Endothelial cell of umbilical vein (primary cell): ENCODE data around the gene NTRK2. TPM values are rescaled to one million over a fixed set of nuclear protein-coding genes. Genes with fewer than 3 reads are reported as not detected.

Experiments
- BruUV-seq: library from RNA; stranded (reverse); fragments of 400-500 nt; replicated peaks from 2 replicates; lab custom pipeline; 2021; lab: Mats Ljungman, UMichigan
- CTCF ChIA-PET: fragments of 300-600, 350-600 bp; sonication (Branson Sonifier 250); formaldehyde crosslinking; loops from one replicate; lab custom pipeline; 2021; ENCODE audit warnings: antibody characterized with exemption, inconsistent platforms; lab: Charles Lee
- POLR2A ChIA-PET: fragments of 300-600, 350-600 bp; sonication (Branson Sonifier 250); formaldehyde crosslinking; loops from one replicate; lab custom pipeline; 2021; ENCODE audit warnings: antibody characterized with exemption, inconsistent platforms; lab: Charles Lee
- DNase-seq: peaks from one replicate; pipeline ENCODE4 v3.0.0-alpha.2; 2011; ENCODE audit warnings: low read depth, low spot score
- FAIRE-seq: peaks from 2 replicates; lab custom pipeline; 2011; peaks lifted over from hg19 to GRCh38; lab: Jason Lieb, UNC
- H2AFZ ChIP-seq: 2 replicates; pipeline ENCODE4 v1.6.0; 2012; ENCODE audit warnings: low read depth, low read length, control low read depth, inconsistent platforms
- H3K27ac ChIP-seq: 2 replicates; pipeline ENCODE4 v1.5.1; 2011; ENCODE audit warnings: low read depth, mild to moderate bottlenecking, control low read depth, low read length, moderate library complexity; ENCODE audit not compliant: insufficient read depth
- H3K27me3 ChIP-seq, 2 experiments: 2 replicates each; pipeline versions ENCODE4 v1.6.0 to v1.6.1; 2011; ENCODE audit warnings: low read length in 2 of 2, mixed read lengths in 1 of 2; ENCODE audit not compliant: control insufficient read depth in 2 of 2, insufficient read depth in 2 of 2
- H3K36me3 ChIP-seq, 2 experiments: 2 replicates in 1 of 2; 3 replicates in 1 of 2; pipeline ENCODE4 v1.5.1; 2011; ENCODE audit warnings: low read length in 2 of 2, mild to moderate bottlenecking in 1 of 2, moderate library complexity in 1 of 2; ENCODE audit not compliant: control insufficient read depth in 2 of 2, insufficient read depth in 2 of 2; ENCODE audit errors: extremely low read depth in 1 of 2
- H3K4me1 ChIP-seq: 3 replicates; pipeline ENCODE4 v1.5.1; 2011; ENCODE audit warnings: mild to moderate bottlenecking, low read length; ENCODE audit not compliant: control insufficient read depth, insufficient read depth; ENCODE audit errors: extremely low read depth
- H3K4me2 ChIP-seq: 2 replicates; pipeline ENCODE4 v1.6.1; 2011; ENCODE audit warnings: low read length, control low read depth, mixed read lengths; ENCODE audit not compliant: insufficient read depth
- H3K4me3 ChIP-seq, 3 experiments: fragments of 200-600 bp in 1 of 3; sonication (generic), shearing (Covaris generic) in 1 of 3; replicated peaks in 1 of 3; 2 replicates each; pipeline ENCODE4 v1.5.1; 2011 to 2016; ENCODE audit warnings: control low read depth in 3 of 3, low read length in 3 of 3, mild to moderate bottlenecking in 2 of 3, inconsistent platforms in 1 of 3, low read depth in 1 of 3, moderate library complexity in 1 of 3; ENCODE audit not compliant: insufficient read depth in 1 of 3
- H3K79me2 ChIP-seq: 2 replicates; pipeline ENCODE4 v1.6.0; 2012; ENCODE audit warnings: low read length, inconsistent platforms; ENCODE audit not compliant: control insufficient read depth, insufficient read depth
- H3K9ac ChIP-seq: replicated peaks from 2 replicates; pipeline ENCODE3; 2011; ENCODE audit warnings: low read length, control low read depth; ENCODE audit not compliant: insufficient read depth; ENCODE audit errors: extremely low read depth
- H3K9me1 ChIP-seq: replicated peaks from 3 replicates; pipeline ENCODE4 v1.6.0; 2011; ENCODE audit warnings: mild to moderate bottlenecking, low read length; ENCODE audit not compliant: control insufficient read depth, insufficient read depth; ENCODE audit errors: extremely low read depth
- H3K9me3 ChIP-seq: replicated peaks from 2 replicates; pipeline ENCODE4 v1.5.1; 2012; ENCODE audit warnings: low read length, inconsistent platforms; ENCODE audit not compliant: control insufficient read depth, insufficient read depth
- H4K20me1 ChIP-seq: replicated peaks from 2 replicates; pipeline ENCODE3; 2011; ENCODE audit warnings: mild to moderate bottlenecking, low read length; ENCODE audit not compliant: control insufficient read depth, insufficient read depth; ENCODE audit errors: extremely low read depth
- CTCF ChIP-seq, 2 donors: IDR thresholded peaks; 1 replicate in 1 of 2; 2 replicates in 1 of 2; pipeline ENCODE4 v1.5.1; 2011; ENCODE audit warnings: low read length in 2 of 2, mild to moderate bottlenecking in 2 of 2, moderate library complexity in 2 of 2, control low read depth in 1 of 2, inconsistent platforms in 1 of 2, low read depth in 1 of 2; ENCODE audit not compliant: insufficient read depth in 1 of 2; ENCODE audit errors: extremely low read depth in 1 of 2
- EZH2 ChIP-seq: IDR thresholded peaks from 2 replicates; pipeline ENCODE4 v1.6.1; 2012; ENCODE audit warnings: borderline replicate concordance, low read depth, mild to moderate bottlenecking, moderate library complexity, low read length, inconsistent platforms; ENCODE audit not compliant: severe bottlenecking
- FOS ChIP-seq: IDR thresholded peaks from 2 replicates; pipeline ENCODE4 v1.6.1; 2011; ENCODE audit warnings: mild to moderate bottlenecking, low read length, moderate library complexity, borderline replicate concordance; ENCODE audit not compliant: insufficient read depth
- GATA2 ChIP-seq: IDR thresholded peaks from 2 replicates; pipeline ENCODE4 v1.7.0; 2011; ENCODE audit warnings: low read depth, mild to moderate bottlenecking, moderate library complexity, mixed read lengths, low read length; ENCODE audit not compliant: insufficient read length, insufficient read depth
- JUN ChIP-seq: IDR thresholded peaks from 2 replicates; pipeline ENCODE4 v1.6.1; 2011; ENCODE audit warnings: borderline replicate concordance, low read depth; ENCODE audit not compliant: insufficient read length, insufficient read depth
- MAX ChIP-seq: IDR thresholded peaks from 2 replicates; pipeline ENCODE4 v1.6.1; 2011; ENCODE audit not compliant: insufficient read depth, insufficient read length
- MYC ChIP-seq: IDR thresholded peaks from one replicate; pipeline ENCODE4 v1.6.1; 2011; ENCODE audit warnings: mild to moderate bottlenecking, low read depth, low read length
- POLR2A ChIP-seq: IDR thresholded peaks from 2 replicates; pipeline ENCODE4 v1.6.1; 2012; ENCODE audit warnings: low read depth, mild to moderate bottlenecking, control low read depth, low read length
- POLR2AphosphoS5 ChIP-seq: IDR thresholded peaks from 2 replicates; pipeline ENCODE4 v1.6.1; 2012; ENCODE audit warnings: low read depth, mild to moderate bottlenecking, control low read depth, low read length, moderate library complexity; ENCODE audit not compliant: insufficient read depth
- dilution Hi-C: fragments of 300-500 bp; cut with MboI; formaldehyde crosslinking; loops from one replicate; pipeline ENCODE4 v1.15.0; 2019; ENCODE audit warnings: low sequenced_read_pairs; ENCODE audit not compliant: extremely low pct_ligation_motif_present
- intact Hi-C: fragments of 100-400 bp; cut with micrococcal nuclease; formaldehyde crosslinking; loops from one replicate; pipeline ENCODE4 v1.10.0; 2022
- polyA plus RNA-seq, 4 experiments: library from polyadenylated mRNA; depleted of rRNA in 3 of 4; stranded (reverse) in 3 of 4; unstranded in 1 of 4; fragments of >200 nt; gene quantifications; 2 replicates each; pipeline versions ENCODE4 v1.2.1 to v1.2.3, GENCODE V29; 2011 to 2012; ENCODE audit warnings: missing spikeins in 1 of 4
- total RNA-seq: library from RNA; stranded (reverse); gene quantifications from 2 replicates; pipeline ENCODE4 v1.2.3, GENCODE V29; 2021

The NTRK2 gene
- total and polyA plus RNA-seq, 2 donors (not counting 3 experiments of a cell fraction or from before 2014, with no cell fraction given), result 0.01 to 0.13 TPM

GRCh38 chr9:84744726-84745125 lies 75.2 kb downstream of the NTRK2 start:
- H3K27ac ChIP-seq, result no peak overlapping the region
- H3K4me2 ChIP-seq, result no peak overlapping the region
- intact Hi-C loops (no loop called here), dilution Hi-C loops (no loop called here)
- no peak overlapping the region for H3K4me3 ChIP-seq
- no peaks in the 10 kb centered on the region for H4K20me1 ChIP-seq
- no peaks in the 10 kb centered on the region for H3K9me1 ChIP-seq
- TF ChIP-seq CTCF (IDR thresholded peaks at IDR 0.05; ENCODE audit: extremely low read depth in 1 of 2, insufficient read depth in 1 of 2, low read depth in 1 of 2, low read length in 2 of 2) (no peak), JUN (no peak), POLR2AphosphoS5 (no peak), MYC (no peak), MAX (no peak), POLR2A (no peak), FOS (no peak), GATA2 (no peak), EZH2 (no peak)
- FAIRE-seq (no peak), DNase-seq (no peak)
- no peaks in the 10 kb centered on the region for H3K9me3 ChIP-seq
- CTCF ChIA-PET, result no interaction called here
- no peak overlapping the region for H3K9ac ChIP-seq
- H3K27me3 ChIP-seq, result no peaks in the 10 kb centered on the region
- H2AFZ ChIP-seq, result no peak overlapping the region
- no TSS peak for BruUV-seq
- no peaks in the 10 kb centered on the region for H3K36me3 ChIP-seq
- H3K79me2 ChIP-seq, result no peaks in the 10 kb centered on the region
- no peaks in the 10 kb centered on the region for H3K4me1 ChIP-seq
- POLR2A ChIA-PET, result no interaction called here
